H1 (cell line): ENCODE data around the gene TRMT2B. TPM values are rescaled to one million over a fixed set of nuclear protein-coding genes. Genes with fewer than 3 reads are reported as not detected.

Source experiments
- CTCF ChIA-PET: fragments of 300-600 bp; sonication (Branson Sonifier 250); formaldehyde crosslinking; loops from one replicate; lab custom pipeline; 2021; ENCODE audit not compliant: partially characterized antibody; lab: Charles Lee
- POLR2A ChIA-PET: fragments of 300-600 bp; sonication (Branson Sonifier 250); formaldehyde crosslinking; loops from one replicate; lab custom pipeline; 2021; ENCODE audit warnings: inconsistent platforms; ENCODE audit not compliant: partially characterized antibody; lab: Charles Lee
- DNase-seq, 2 experiments: peaks; one replicate each; pipeline versions ENCODE4 v3.0.0 to v3.0.0-alpha.2; 2010 to 2022; ENCODE audit warnings: low spot score in 2 of 2, low read depth in 1 of 2, mixed read lengths in 1 of 2
- FAIRE-seq: peaks from 2 replicates; lab custom pipeline; 2011; peaks lifted over from hg19 to GRCh38; lab: Jason Lieb, UNC
- H2AFZ ChIP-seq: 2 replicates; pipeline ENCODE4 v1.8.1; 2012; ENCODE audit warnings: low read length, inconsistent platforms
- H2AK5ac ChIP-seq: 2 replicates; pipeline ENCODE4 v1.6.1; 2013; ENCODE audit warnings: low read depth, low read length
- H2BK120ac ChIP-seq: replicated peaks from 2 replicates; pipeline ENCODE3; 2013; ENCODE audit warnings: low read depth, low read length, inconsistent platforms
- H2BK12ac ChIP-seq: 2 replicates; pipeline ENCODE4 v1.6.1; 2013; ENCODE audit warnings: low read depth, low read length
- H2BK15ac ChIP-seq: 2 replicates; pipeline ENCODE4 v1.6.1; 2013; ENCODE audit warnings: low read length
- H2BK20ac ChIP-seq: 2 replicates; pipeline ENCODE4 v1.6.1; 2013; ENCODE audit warnings: low read length
- H2BK5ac ChIP-seq: 2 replicates; pipeline ENCODE4 v1.6.1; 2013; ENCODE audit warnings: low read depth, low read length
- H3K14ac ChIP-seq: 2 replicates; pipeline ENCODE4 v1.6.1; 2013; ENCODE audit warnings: inconsistent platforms; ENCODE audit not compliant: insufficient read length
- H3K18ac ChIP-seq: 2 replicates; pipeline ENCODE4 v1.6.1; 2013; ENCODE audit warnings: low read length; ENCODE audit errors: extremely low read depth
- H3K23ac ChIP-seq: 2 replicates; pipeline ENCODE4 v1.6.1; 2013; ENCODE audit warnings: inconsistent platforms; ENCODE audit not compliant: insufficient read length
- H3K23me2 ChIP-seq: 2 replicates; pipeline ENCODE4 v1.6.1; 2013; ENCODE audit warnings: low read depth, low read length
- H3K27ac ChIP-seq: 2 replicates; pipeline ENCODE4 v1.6.1; 2011; ENCODE audit warnings: low read depth, low read length, inconsistent platforms
- H3K27me3 ChIP-seq, 4 experiments: replicated peaks in 1 of 4; 1 replicate in 1 of 4; 2 replicates in 3 of 4; pipeline versions ENCODE4 v1.6.1 to v1.8.1; 2011 to 2013; ENCODE audit warnings: low read length in 3 of 4, mild to moderate bottlenecking in 3 of 4, inconsistent platforms in 2 of 4, mixed read lengths in 2 of 4, moderate library complexity in 1 of 4; ENCODE audit not compliant: control insufficient read depth in 3 of 4, insufficient read depth in 3 of 4; ENCODE audit errors: extremely low read depth in 1 of 4
- H3K36me3 ChIP-seq, 4 experiments: 2 replicates each; pipeline versions ENCODE4 v1.6.1 to v1.8.1; 2011 to 2013; ENCODE audit warnings: mild to moderate bottlenecking in 4 of 4, low read length in 3 of 4, moderate library complexity in 2 of 4, control low read depth in 1 of 4, inconsistent platforms in 1 of 4; ENCODE audit not compliant: insufficient read depth in 4 of 4, control insufficient read depth in 2 of 4
- H3K4ac ChIP-seq: replicated peaks from 2 replicates; pipeline ENCODE3; 2013; ENCODE audit warnings: low read length, low read depth, mixed read lengths, inconsistent platforms; ENCODE audit not compliant: insufficient read length
- H3K4me1 ChIP-seq, 4 experiments: replicated peaks in 1 of 4; 1 replicate in 1 of 4; 2 replicates in 3 of 4; pipeline versions ENCODE4 v1.6.1 to v1.8.1; 2011 to 2013; ENCODE audit warnings: low read length in 3 of 4, inconsistent platforms in 2 of 4, mixed read lengths in 1 of 4; ENCODE audit not compliant: insufficient read depth in 4 of 4, control insufficient read depth in 3 of 4
- H3K4me2 ChIP-seq, 2 experiments: 2 replicates each; pipeline versions ENCODE4 v1.6.1 to v1.8.1; 2011 to 2013; ENCODE audit warnings: low read depth in 2 of 2, low read length in 2 of 2, control low read depth in 1 of 2, inconsistent platforms in 1 of 2, mild to moderate bottlenecking in 1 of 2; ENCODE audit not compliant: insufficient read depth in 1 of 2
- H3K4me3 ChIP-seq, 4 experiments: fragments of 200-600, 300-600 bp in 1 of 4; sonication (generic), shearing (Covaris generic), sonication (Bioruptor Twin) in 1 of 4; 2 replicates each; pipeline versions ENCODE4 v1.5.1 to v1.8.1; 2011 to 2016; ENCODE audit warnings: low read length in 4 of 4, low read depth in 3 of 4, control low read depth in 2 of 4, inconsistent platforms in 2 of 4, mild to moderate bottlenecking in 2 of 4, mixed read lengths in 1 of 4, moderate library complexity in 1 of 4; ENCODE audit not compliant: insufficient read depth in 2 of 4; ENCODE audit errors: extremely low read depth in 1 of 4
- H3K56ac ChIP-seq: replicated peaks from 2 replicates; pipeline ENCODE3; 2013; ENCODE audit warnings: low read depth, mild to moderate bottlenecking, mixed read lengths, low read length, inconsistent platforms; ENCODE audit not compliant: insufficient read length
- H3K79me1 ChIP-seq: 2 replicates; pipeline ENCODE4 v1.6.1; 2013; ENCODE audit warnings: low read depth, low read length, control low read depth
- H3K79me2 ChIP-seq, 2 experiments: 2 replicates each; pipeline versions ENCODE4 v1.6.1 to v1.8.1; 2012 to 2013; ENCODE audit warnings: low read length in 2 of 2, mild to moderate bottlenecking in 2 of 2, inconsistent platforms in 1 of 2; ENCODE audit not compliant: insufficient read depth in 2 of 2, control insufficient read depth in 1 of 2
- H3K9ac ChIP-seq, 4 experiments: replicated peaks in 1 of 4; 1 replicate in 1 of 4; 2 replicates in 3 of 4; pipeline versions ENCODE4 v1.6.1 to v1.8.1; 2011 to 2013; ENCODE audit warnings: low read depth in 3 of 4, low read length in 3 of 4, control low read depth in 2 of 4, mild to moderate bottlenecking in 2 of 4, moderate library complexity in 2 of 4, inconsistent platforms in 1 of 4; ENCODE audit errors: extremely low read depth in 1 of 4
- H3K9me3 ChIP-seq, 2 experiments: 2 replicates each; pipeline versions ENCODE4 v1.6.1 to v1.8.1; 2012 to 2013; ENCODE audit warnings: mild to moderate bottlenecking in 2 of 2, moderate library complexity in 2 of 2, control low read depth in 1 of 2, inconsistent platforms in 1 of 2, low read depth in 1 of 2, low read length in 1 of 2, mixed read lengths in 1 of 2; ENCODE audit not compliant: insufficient read depth in 2 of 2
- H4K20me1 ChIP-seq, 2 experiments: replicated peaks in 1 of 2; 2 replicates each; pipeline versions ENCODE3 to v1.8.1; 2011 to 2013; ENCODE audit warnings: inconsistent platforms in 2 of 2, low read length in 2 of 2, mild to moderate bottlenecking in 1 of 2; ENCODE audit not compliant: insufficient read depth in 2 of 2, control insufficient read depth in 1 of 2
- H4K5ac ChIP-seq: 2 replicates; pipeline ENCODE4 v1.6.1; 2013; ENCODE audit warnings: low read length, low read depth, mixed read lengths, inconsistent platforms; ENCODE audit not compliant: insufficient read length
- H4K8ac ChIP-seq: 2 replicates; pipeline ENCODE4 v1.8.0; 2013; ENCODE audit warnings: mild to moderate bottlenecking, moderate library complexity, low read length, inconsistent platforms; ENCODE audit not compliant: insufficient read depth; ENCODE audit errors: extremely low read depth
- H4K91ac ChIP-seq: replicated peaks from 2 replicates; pipeline ENCODE3; 2013; ENCODE audit warnings: low read length, mixed read lengths, inconsistent platforms; ENCODE audit not compliant: insufficient read length
- ATF3 ChIP-seq: IDR thresholded peaks from 2 replicates; pipeline ENCODE4 v1.6.1; 2011; ENCODE audit warnings: low read depth, mild to moderate bottlenecking, low read length; ENCODE audit not compliant: insufficient read depth
- CTBP2 ChIP-seq: IDR thresholded peaks from 2 replicates; pipeline ENCODE4 v1.7.0; 2011; ENCODE audit warnings: borderline replicate concordance, mild to moderate bottlenecking, moderate library complexity, mixed read lengths, low read length; ENCODE audit not compliant: insufficient read depth, insufficient read length
- CTCF ChIP-seq, 3 experiments: IDR thresholded peaks; 1 replicate in 2 of 3; 2 replicates in 1 of 3; pipeline versions ENCODE4 v1.5.1 to v1.6.1; 2011; ENCODE audit warnings: low read length in 3 of 3, mild to moderate bottlenecking in 3 of 3, inconsistent platforms in 2 of 3, low read depth in 1 of 3, moderate library complexity in 1 of 3; ENCODE audit not compliant: insufficient read depth in 1 of 3; ENCODE audit errors: control extremely low read depth in 1 of 3
- MAX ChIP-seq: IDR thresholded peaks from 2 replicates; pipeline ENCODE4 v1.6.1; 2012; ENCODE audit warnings: inconsistent platforms
- SIN3A ChIP-seq, 2 experiments: IDR thresholded peaks in 1 of 2; conservative IDR thresholded peaks in 1 of 2; 2 replicates each; pipeline ENCODE4 v1.6.1; 2011 to 2012; ENCODE audit warnings: low read length in 2 of 2, improper control_type of control experiment in 1 of 2, low read depth in 1 of 2, mild to moderate bottlenecking in 1 of 2
- TAF1 ChIP-seq: IDR thresholded peaks from 2 replicates; pipeline ENCODE4 v1.6.1; 2011; ENCODE audit warnings: mild to moderate bottlenecking, low read depth, low read length
- WGBS, 2 experiments: shearing (Covaris generic) in 1 of 2; methylation state at CpG; one replicate each; pipeline versions ENCODE4 v1.1.6 to v1.1.7; 2013 to 2015; ENCODE audit warnings: low lambda C conversion rate in 2 of 2, mixed read lengths in 2 of 2, inconsistent platforms in 1 of 2, low coverage in 1 of 2, missing lambda C conversion rate in 1 of 2; ENCODE audit not compliant: insufficient replicate concordance in 2 of 2, insufficient coverage in 1 of 2, insufficient read length in 1 of 2; ENCODE audit errors: extremely low coverage in 1 of 2, missing lambda C conversion rate in 1 of 2; 5-methylcytosine and 5-hydroxymethylcytosine counted together
- polyA plus RNA-seq, 7 experiments: library from polyadenylated mRNA; depleted of rRNA in 3 of 7; stranded (reverse) in 5 of 7; unstranded in 2 of 7; fragments of >200 nt in 5 of 7; fragments of 200-250 nt in 2 of 7; gene quantifications; 1 replicate in 5 of 7; 2 replicates in 1 of 7; 4 replicates in 1 of 7; pipeline versions ENCODE4 v1.2.1 to v1.2.3, GENCODE V29; 2011 to 2013; ENCODE audit warnings: missing spikeins in 2 of 7, mixed read lengths in 2 of 7
- total RNA-seq: library from RNA; stranded (reverse); fragmentation: NEBNext Ultra II Directional; extraction: Animal tissue kit (Norgen Biotek cat#: 25700); gene quantifications from 2 replicates; pipeline ENCODE4 v1.2.1, GENCODE V29; 2021

Gene TRMT2B
- total and polyA plus RNA-seq, 2 of the 8 experiments (the other 6 are each of a cell fraction or from before 2014, with no cell fraction given), result 12.1 to 12.4 TPM

GRCh38 chrX:101078716-101079598, 27.0 kb upstream of the TRMT2B start, which contains the start of gene TMEM35A:
Gene TMEM35A (plus strand): TSS chrX:101078879. CDS start chrX:101079003, 124 bp downstream.
- Histone ChIP-seq H3K4me2 (peak within 1 kb of the TSS; percentile 79 to 88), H3K23me2 (0 out of 2 replicates have a peak, but pooled peaks cover 8% of the 10 kb centered on the region), H2AFZ (peak within 1 kb of the TSS; percentile 90)
- peak; percentile 28 for TF ChIP-seq CTBP2
- no peak for TF ChIP-seq CTCF (IDR thresholded peaks at IDR 0.05; ENCODE audit: control extremely low read depth in 1 of 3, insufficient read depth in 1 of 3, low read depth in 1 of 3, low read length in 3 of 3)
- 0 out of 4 replicates have a peak, but pooled peaks of 1 of the 2 experiments have one; percentile 11 for TF ChIP-seq SIN3A (conservative IDR thresholded peaks at IDR 0.05 in 1 of 2, IDR thresholded peaks at IDR 0.05 in 1 of 2; ENCODE audit: low read depth in 1 of 2, low read length in 2 of 2)
- TF ChIP-seq ATF3, result no peak
- 0 out of 2 replicates have a peak, but pooled peaks have one; percentile 47 for TF ChIP-seq TAF1
- TF ChIP-seq MAX, result no peak

More at GRCh38 chrX:101078716-101079598, 27.0 kb upstream of the TRMT2B start, which contains the start of gene TMEM35A:
- no peak within 1 kb of the TSS for H3K56ac ChIP-seq
- H3K9me3 ChIP-seq, result no peaks in the 10 kb centered on the region
- no peak within 1 kb of the TSS for H4K5ac ChIP-seq
- H3K4me3 ChIP-seq, result peak within 1 kb of the TSS; percentile 72 to 95 (median 78)
- no peak within 1 kb of the TSS for H2BK15ac ChIP-seq
- no peaks in the 10 kb centered on the region for H3K36me3 ChIP-seq
- no peak within 1 kb of the TSS for H3K23ac ChIP-seq
- H3K27ac ChIP-seq, result no peak within 1 kb of the TSS
- no peak within 1 kb of the TSS for H2BK12ac ChIP-seq
- no peak within 1 kb of the TSS for H2BK20ac ChIP-seq
- no peaks in the 10 kb centered on the region for H3K79me2 ChIP-seq
- H2BK5ac ChIP-seq, result no peak within 1 kb of the TSS
- peak within 1 kb of the TSS in 2 of 4 experiments; percentile 22 to 28; a peak in 1 of 7 replicates for H3K9ac ChIP-seq
- no peak within 1 kb of the TSS for H3K4ac ChIP-seq
- DNase-seq (peak in 1 of 2 experiments; percentile 49), FAIRE-seq (peak; percentile 81)
- no peak within 1 kb of the TSS; the same call in 1 of the 2 replicates for H3K18ac ChIP-seq
- H4K20me1 ChIP-seq, result no peaks in the 10 kb centered on the region
- no peak within 1 kb of the TSS for H3K14ac ChIP-seq
- no peak within 1 kb of the TSS for H2BK120ac ChIP-seq
- H3K4me1 ChIP-seq, result peaks cover 0 to 2% (median 0%) of the 10 kb centered on the region in 4 experiments; a peak in 1 of 7 replicates
- no peaks in the 10 kb centered on the region for H3K79me1 ChIP-seq
- H4K91ac ChIP-seq, result no peak within 1 kb of the TSS
- ChIA-PET POLR2A (interaction anchor here (1.4 kb wide), 1 partner anchor 13 kb away, joined by 7 read pairs; no protein-coding TSS in a partner anchor), CTCF (no interaction called here)
- no peak within 1 kb of the TSS for H4K8ac ChIP-seq
- H3K27me3 ChIP-seq, result peaks cover 0 to 2% (median 1%) of the 10 kb centered on the region in 4 experiments; a peak in 3 of 7 replicates
- WGBS, 2 experiments, result 3% methylated on average over 16 of the region's 23 CpGs; no CpG with 5 or more reads in 1 of the 2 experiments
- H2AK5ac ChIP-seq, result no peak within 1 kb of the TSS
